SK-N-SH treated with all-trans-retinoic acid at 6 μM for 48 hours (cell line): ENCODE data around the gene LRRC8C.

ENCODE experiments used
- ARNTL ChIP-seq: fragments of 450-650 bp; formaldehyde crosslinking; IDR thresholded peaks from 2 replicates; pipeline ENCODE4 v1.5.0; 2020; ENCODE audit warnings: low read depth, mild to moderate bottlenecking, moderate library complexity, borderline replicate concordance
- CREB5 ChIP-seq: fragments of 250-450 bp; sonication (Bioruptor Pico); IDR thresholded peaks from 2 replicates; pipeline ENCODE4 v1.5.1; 2020; ENCODE audit warnings: low read depth, mild to moderate bottlenecking, moderate library complexity
- CSDC2 ChIP-seq: fragments of 250-450 bp; sonication (Bioruptor Pico); IDR thresholded peaks from 2 replicates; pipeline ENCODE4 v1.5.0; 2020; ENCODE audit warnings: mild to moderate bottlenecking, moderate library complexity
- ISL1 ChIP-seq: fragments of 250-450 bp; sonication (Bioruptor Pico); IDR thresholded peaks from 2 replicates; pipeline ENCODE4 v2.1.2; 2022; ENCODE audit warnings: mild to moderate bottlenecking, moderate library complexity
- PATZ1 ChIP-seq: fragments of 250-450 bp; sonication (Bioruptor Pico); IDR thresholded peaks from 2 replicates; pipeline ENCODE4 v1.8.0; 2020; ENCODE audit warnings: mild to moderate bottlenecking, moderate library complexity, borderline replicate concordance
- POU6F1 ChIP-seq: fragments of 250-450 bp; sonication (Bioruptor Pico); IDR thresholded peaks from 2 replicates; pipeline ENCODE4 v1.8.0; 2021; ENCODE audit warnings: low read depth, mild to moderate bottlenecking, moderate library complexity, borderline replicate concordance
- RARB ChIP-seq: fragments of 250-450 bp; sonication (Bioruptor Pico); IDR thresholded peaks from 2 replicates; pipeline ENCODE4 v1.8.0; 2021; ENCODE audit warnings: mild to moderate bottlenecking, moderate library complexity
- SNAI2 ChIP-seq: fragments of 250-450 bp; sonication (Bioruptor Pico); IDR thresholded peaks from 2 replicates; pipeline ENCODE4 v1.5.0; 2020; ENCODE audit warnings: mild to moderate bottlenecking, moderate library complexity
- TCF4 ChIP-seq: fragments of 250-450 bp; sonication (Bioruptor Pico); IDR thresholded peaks from 2 replicates; pipeline ENCODE4 v1.8.0; 2021; ENCODE audit warnings: mild to moderate bottlenecking, moderate library complexity, borderline replicate concordance
- ZC3H10 ChIP-seq: fragments of 250-450 bp; sonication (Bioruptor Pico); IDR thresholded peaks from 2 replicates; pipeline ENCODE4 v1.5.1; 2021; ENCODE audit warnings: mild to moderate bottlenecking, moderate library complexity
- ZFP3 ChIP-seq: fragments of 250-450 bp; sonication (Bioruptor Pico); IDR thresholded peaks from 2 replicates; pipeline ENCODE4 v1.5.0; 2020; ENCODE audit warnings: mild to moderate bottlenecking, moderate library complexity

GRCh38 chr1:89659322-89660081 is 26.6 kb downstream of the LRRC8C start:
- TF ChIP-seq CSDC2 (no peak), CREB5 (CRISPR knock-in tag) (no peak), ZC3H10 (CRISPR knock-in tag) (no peak), PATZ1 (CRISPR knock-in tag) (no peak), SNAI2 (no peak), POU6F1 (CRISPR knock-in tag) (no peak), ZFP3 (CRISPR knock-in tag) (no peak), ARNTL (CRISPR knock-in tag) (no peak), TCF4 (CRISPR knock-in tag) (no peak), ISL1 (CRISPR knock-in tag) (no peak), RARB (CRISPR knock-in tag) (no peak)
